DND-41 (cell line): ENCODE results near the gene PCSK2.

ENCODE experiments used
- ATAC-seq: fragments of 200-7000 bp; cut with Tn5 transposase; 3 replicates; pipeline ENCODE4 v1.9.1; 2021; ENCODE audit warnings: low read depth; ENCODE audit not compliant: insufficient read depth
- DNase-seq: peaks from one replicate; pipeline ENCODE4 v3.0.0-alpha.2; 2020
- H2AFZ ChIP-seq: 2 replicates; pipeline ENCODE4 v1.6.0; 2012; ENCODE audit warnings: low read depth, low read length
- H3K27ac ChIP-seq: 2 replicates; pipeline ENCODE4 v1.5.1; 2012; ENCODE audit warnings: low read length, inconsistent platforms
- H3K27me3 ChIP-seq: fragments of 200-600 bp; sonication (generic); 2 replicates; pipeline ENCODE4 v1.6.0; 2012; ENCODE audit warnings: low read length, mild to moderate bottlenecking, inconsistent platforms; ENCODE audit not compliant: insufficient read depth, poor library complexity
- H3K36me3 ChIP-seq: 2 replicates; pipeline ENCODE4 v1.5.1; 2012; ENCODE audit warnings: low read length, inconsistent platforms; ENCODE audit not compliant: insufficient read depth
- H3K4me1 ChIP-seq: 2 replicates; pipeline ENCODE4 v1.5.1; 2012; ENCODE audit warnings: mild to moderate bottlenecking, low read length; ENCODE audit not compliant: insufficient read depth
- H3K4me2 ChIP-seq: 2 replicates; pipeline ENCODE4 v1.6.0; 2012; ENCODE audit warnings: mild to moderate bottlenecking, moderate library complexity, low read length, inconsistent platforms; ENCODE audit not compliant: insufficient read depth
- H3K4me3 ChIP-seq, 2 experiments: fragments of 200-600 bp in 1 of 2; shearing (Covaris generic) in 1 of 2; 2 replicates each; pipeline ENCODE4 v1.5.1; 2012 to 2016; ENCODE audit warnings: inconsistent platforms in 2 of 2, low read length in 2 of 2, mild to moderate bottlenecking in 2 of 2, low read depth in 1 of 2, moderate library complexity in 1 of 2
- H3K79me2 ChIP-seq: 2 replicates; pipeline ENCODE4 v1.6.0; 2012; ENCODE audit warnings: low read length, inconsistent platforms; ENCODE audit not compliant: insufficient read depth
- H3K9ac ChIP-seq: 2 replicates; pipeline ENCODE4 v1.6.0; 2012; ENCODE audit warnings: low read depth, mild to moderate bottlenecking, inconsistent platforms, low read length, moderate library complexity
- H3K9me3 ChIP-seq: 2 replicates; pipeline ENCODE4 v1.5.1; 2012; ENCODE audit warnings: low read length, moderate library complexity, mild to moderate bottlenecking, inconsistent platforms; ENCODE audit not compliant: insufficient read depth, severe bottlenecking
- H4K20me1 ChIP-seq: 2 replicates; pipeline ENCODE4 v1.6.0; 2012; ENCODE audit warnings: low read length; ENCODE audit not compliant: insufficient read depth
- EZH2 ChIP-seq: IDR thresholded peaks from 3 replicates; pipeline ENCODE4 v1.6.1; 2012; ENCODE audit warnings: borderline replicate concordance, low read depth, mild to moderate bottlenecking, moderate library complexity, low read length, inconsistent platforms; ENCODE audit not compliant: severe bottlenecking
- TF ChIP-seq, protein P1 (sequence below): IDR thresholded peaks from 2 replicates; pipeline ENCODE4 v1.5.1; 2012; ENCODE audit warnings: borderline replicate concordance, low read length, moderate library complexity, mild to moderate bottlenecking; ENCODE audit not compliant: poor library complexity, severe bottlenecking; ENCODE audit errors: extremely low read depth

PCSK2 gene

DNA sequence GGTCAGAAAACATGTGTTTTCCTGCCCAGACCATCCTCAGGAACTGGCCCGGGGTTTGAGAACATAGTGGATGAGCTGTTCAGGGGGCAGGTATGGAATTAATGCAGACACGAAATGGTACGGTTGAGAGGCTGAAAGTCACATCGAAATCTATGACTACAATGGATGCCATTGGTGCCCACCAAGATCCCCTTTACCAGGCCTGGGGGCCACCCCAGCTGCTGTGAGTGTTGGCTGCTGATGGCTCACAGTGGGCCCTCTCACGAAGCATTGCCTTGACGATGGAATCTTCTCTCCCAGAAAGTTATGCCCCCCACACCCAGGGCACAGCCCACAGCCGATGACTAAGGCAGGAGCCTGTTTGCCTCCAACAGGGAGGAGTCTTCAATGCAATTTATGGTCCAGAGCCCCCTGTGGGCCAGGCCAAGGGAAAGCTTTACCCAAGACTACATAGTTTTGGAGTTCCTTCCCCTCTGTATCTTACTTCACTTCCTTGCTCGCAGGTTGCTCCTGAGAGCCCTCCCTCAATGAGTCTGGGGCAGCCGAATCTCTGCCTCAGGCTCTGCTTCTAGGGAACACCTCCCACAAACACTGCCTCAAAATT is 211.7 kb downstream of the PCSK2 start:
- no peak overlapping the region for H3K9ac ChIP-seq
- ATAC-seq (no peak), DNase-seq (no peak)
- TF ChIP-seq, protein P1, sequence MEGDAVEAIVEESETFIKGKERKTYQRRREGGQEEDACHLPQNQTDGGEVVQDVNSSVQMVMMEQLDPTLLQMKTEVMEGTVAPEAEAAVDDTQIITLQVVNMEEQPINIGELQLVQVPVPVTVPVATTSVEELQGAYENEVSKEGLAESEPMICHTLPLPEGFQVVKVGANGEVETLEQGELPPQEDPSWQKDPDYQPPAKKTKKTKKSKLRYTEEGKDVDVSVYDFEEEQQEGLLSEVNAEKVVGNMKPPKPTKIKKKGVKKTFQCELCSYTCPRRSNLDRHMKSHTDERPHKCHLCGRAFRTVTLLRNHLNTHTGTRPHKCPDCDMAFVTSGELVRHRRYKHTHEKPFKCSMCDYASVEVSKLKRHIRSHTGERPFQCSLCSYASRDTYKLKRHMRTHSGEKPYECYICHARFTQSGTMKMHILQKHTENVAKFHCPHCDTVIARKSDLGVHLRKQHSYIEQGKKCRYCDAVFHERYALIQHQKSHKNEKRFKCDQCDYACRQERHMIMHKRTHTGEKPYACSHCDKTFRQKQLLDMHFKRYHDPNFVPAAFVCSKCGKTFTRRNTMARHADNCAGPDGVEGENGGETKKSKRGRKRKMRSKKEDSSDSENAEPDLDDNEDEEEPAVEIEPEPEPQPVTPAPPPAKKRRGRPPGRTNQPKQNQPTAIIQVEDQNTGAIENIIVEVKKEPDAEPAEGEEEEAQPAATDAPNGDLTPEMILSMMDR: no peak
- no peak for TF ChIP-seq EZH2
- H3K4me2 ChIP-seq: no peak overlapping the region
- no peak overlapping the region for H3K27ac ChIP-seq
- H3K79me2 ChIP-seq: no peaks in the 10 kb centered on the region
- H4K20me1 ChIP-seq: no peaks in the 10 kb centered on the region
- no peaks in the 10 kb centered on the region for H3K9me3 ChIP-seq
- no peaks in the 10 kb centered on the region for H3K4me1 ChIP-seq
- no peak overlapping the region for H3K4me3 ChIP-seq
- H3K27me3 ChIP-seq: no peaks in the 10 kb centered on the region
- H3K36me3 ChIP-seq: no peaks in the 10 kb centered on the region
- H2AFZ ChIP-seq: no peak overlapping the region

DNA sequence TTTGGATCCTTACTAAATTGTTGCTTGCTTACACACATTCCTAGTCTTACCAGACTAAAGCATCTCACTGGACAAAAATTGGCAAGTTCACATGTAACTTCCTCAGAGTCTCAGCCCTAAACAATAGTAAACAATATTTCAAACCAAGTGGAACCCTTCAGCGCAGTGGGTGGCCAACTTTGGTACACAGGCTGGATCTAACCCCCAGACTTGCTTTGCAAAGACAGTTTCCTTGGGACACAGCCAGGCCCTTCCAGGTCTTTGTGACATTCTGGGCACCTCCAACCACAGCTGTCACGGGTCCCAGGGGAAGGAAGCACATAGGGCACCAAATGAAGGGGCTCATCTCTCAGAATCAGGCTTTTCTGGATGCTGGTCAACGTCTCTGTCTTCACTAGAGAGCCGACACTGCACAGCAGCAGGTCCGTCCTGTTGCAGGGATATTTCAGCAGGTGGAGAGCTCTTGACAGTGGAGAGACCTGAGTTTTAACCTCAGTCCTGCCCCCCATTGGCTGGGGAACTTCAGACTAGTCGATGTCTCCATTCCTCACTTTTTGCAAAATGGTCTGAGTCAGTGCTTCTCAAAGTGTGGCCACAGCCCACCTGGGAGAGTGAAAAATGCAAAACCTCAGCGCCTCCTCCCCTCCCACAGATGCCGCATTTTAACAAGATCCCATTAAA is 212.9 kb downstream of the PCSK2 start:
- ATAC-seq: no peak

DNA sequence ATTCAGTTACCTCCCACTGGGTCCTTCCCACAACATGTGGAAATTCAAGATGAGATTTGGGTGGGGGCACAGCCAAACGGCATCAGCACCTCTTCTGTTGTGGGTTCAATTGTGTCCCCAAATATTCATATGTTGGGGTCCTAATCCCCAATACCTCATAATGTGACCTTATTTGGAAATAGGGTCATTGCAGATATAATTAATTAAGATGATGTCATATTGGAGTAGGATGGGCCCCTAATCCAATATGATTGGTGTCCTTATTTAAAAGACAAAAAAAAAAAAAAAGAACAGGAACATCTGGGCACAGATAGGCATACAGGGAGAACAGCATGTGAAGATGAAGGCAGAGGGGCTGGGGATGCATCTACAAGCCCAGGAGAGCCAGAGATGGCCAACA is 214.9 kb downstream of the PCSK2 start:
- H3K36me3 ChIP-seq: no peaks in the 10 kb centered on the region
- H3K4me3 ChIP-seq: no peak overlapping the region
- H3K27ac ChIP-seq: no peak overlapping the region
- no peak overlapping the region for H3K9ac ChIP-seq
- H3K9me3 ChIP-seq: no peaks in the 10 kb centered on the region
- H3K4me2 ChIP-seq: no peak overlapping the region
- TF ChIP-seq EZH2: no peak
- TF ChIP-seq, protein P1: no peak
- ATAC-seq (no peak), DNase-seq (no peak)
- H4K20me1 ChIP-seq: no peaks in the 10 kb centered on the region
- no peak overlapping the region for H2AFZ ChIP-seq
- H3K27me3 ChIP-seq: no peaks in the 10 kb centered on the region
- no peaks in the 10 kb centered on the region for H3K4me1 ChIP-seq
- H3K79me2 ChIP-seq: no peaks in the 10 kb centered on the region

More for the DNA sequence above, 212.9 kb downstream of the PCSK2 start:
- H3K4me1 ChIP-seq: no peaks in the 10 kb centered on the region
- H4K20me1 ChIP-seq: no peaks in the 10 kb centered on the region
- H3K79me2 ChIP-seq: no peaks in the 10 kb centered on the region
- H3K36me3 ChIP-seq: no peaks in the 10 kb centered on the region
- no peak overlapping the region for H2AFZ ChIP-seq
- H3K27me3 ChIP-seq: no peaks in the 10 kb centered on the region
- H3K9me3 ChIP-seq: no peaks in the 10 kb centered on the region
- no peak overlapping the region for H3K9ac ChIP-seq
- H3K27ac ChIP-seq: no peak overlapping the region
- no peak for TF ChIP-seq EZH2
- TF ChIP-seq, protein P1: no peak
- H3K4me2 ChIP-seq: no peak overlapping the region
- no peak for DNase-seq
- no peak overlapping the region for H3K4me3 ChIP-seq
